GM18508 (cell line): Measurements from ENCODE around the gene ADGRD1.

Experiments used
- ATAC-seq: cut with Tn5 transposase; IDR thresholded peaks from one replicate; pipeline ENCODE4 v1.9.1; 2021; ENCODE audit warnings: moderate number of reproducible peaks; ENCODE audit not compliant: insufficient read depth, unreplicated experiment

The ADGRD1 gene

GRCh38 chr12:131095826-131096680 lies 142.3 kb downstream of the ADGRD1 start:
- no peak for ATAC-seq

- no peak for ATAC-seq
Measured at GRCh38 chr12:131096681-131097181, 143.0 kb downstream of the ADGRD1 start.

- ATAC-seq, result no peak
Measured at GRCh38 chr12:131097202-131098177, 143.8 kb downstream of the ADGRD1 start.

- no peak for ATAC-seq
Measured at GRCh38 chr12:131098178-131098981, 144.7 kb downstream of the ADGRD1 start.

- no peak for ATAC-seq
Measured at GRCh38 chr12:131100031-131100674, 146.4 kb downstream of the ADGRD1 start.

GRCh38 chr12:131101006-131101405 lies 147.3 kb downstream of the ADGRD1 start:
- no peak for ATAC-seq

GRCh38 chr12:131101703-131102492 lies 148.2 kb downstream of the ADGRD1 start:
- ATAC-seq, result peak; percentile 88

GRCh38 chr12:131102493-131102931 lies 148.8 kb downstream of the ADGRD1 start:
- ATAC-seq, result no peak

GRCh38 chr12:131102991-131103668 lies 149.4 kb downstream of the ADGRD1 start:
- no peak for ATAC-seq

GRCh38 chr12:131103669-131104462 lies 150.2 kb downstream of the ADGRD1 start:
- ATAC-seq, result no peak

- no peak for ATAC-seq
Measured at GRCh38 chr12:131104463-131105350, 151.0 kb downstream of the ADGRD1 start.

- ATAC-seq, result no peak
Measured at GRCh38 chr12:131105351-131105735, 151.6 kb downstream of the ADGRD1 start.

- ATAC-seq, result no peak
Measured at GRCh38 chr12:131105736-131106348, 152.1 kb downstream of the ADGRD1 start.

- no peak for ATAC-seq
Measured at GRCh38 chr12:131106349-131106941, 152.7 kb downstream of the ADGRD1 start.

- ATAC-seq, result no peak
Measured at GRCh38 chr12:131108177-131108955, 154.7 kb downstream of the ADGRD1 start.
